22Rv1 (cell line): ENCODE results near the gene CNPY1.

Source experiments
- H3K27ac ChIP-seq: fragments of 450-650 bp; 2 replicates; pipeline ENCODE4 v1.5.1; 2017
- ZFX ChIP-seq: fragments of 450-650 bp; IDR thresholded peaks from 2 replicates; pipeline ENCODE4 v1.6.1; 2017; ENCODE audit warnings: antibody characterized with exemption, borderline replicate concordance
- TF ChIP-seq, protein P1 (sequence below): fragments of 450-650 bp; IDR thresholded peaks from 2 replicates; pipeline ENCODE4 v1.5.1; 2017; ENCODE audit warnings: mild to moderate bottlenecking

The CNPY1 gene

GRCh38 chr7:155453296-155454182, 92.8 kb downstream of the CNPY1 start:
- TF ChIP-seq ZFX: no peak
- TF ChIP-seq, protein P1, sequence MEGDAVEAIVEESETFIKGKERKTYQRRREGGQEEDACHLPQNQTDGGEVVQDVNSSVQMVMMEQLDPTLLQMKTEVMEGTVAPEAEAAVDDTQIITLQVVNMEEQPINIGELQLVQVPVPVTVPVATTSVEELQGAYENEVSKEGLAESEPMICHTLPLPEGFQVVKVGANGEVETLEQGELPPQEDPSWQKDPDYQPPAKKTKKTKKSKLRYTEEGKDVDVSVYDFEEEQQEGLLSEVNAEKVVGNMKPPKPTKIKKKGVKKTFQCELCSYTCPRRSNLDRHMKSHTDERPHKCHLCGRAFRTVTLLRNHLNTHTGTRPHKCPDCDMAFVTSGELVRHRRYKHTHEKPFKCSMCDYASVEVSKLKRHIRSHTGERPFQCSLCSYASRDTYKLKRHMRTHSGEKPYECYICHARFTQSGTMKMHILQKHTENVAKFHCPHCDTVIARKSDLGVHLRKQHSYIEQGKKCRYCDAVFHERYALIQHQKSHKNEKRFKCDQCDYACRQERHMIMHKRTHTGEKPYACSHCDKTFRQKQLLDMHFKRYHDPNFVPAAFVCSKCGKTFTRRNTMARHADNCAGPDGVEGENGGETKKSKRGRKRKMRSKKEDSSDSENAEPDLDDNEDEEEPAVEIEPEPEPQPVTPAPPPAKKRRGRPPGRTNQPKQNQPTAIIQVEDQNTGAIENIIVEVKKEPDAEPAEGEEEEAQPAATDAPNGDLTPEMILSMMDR: no peak

DNA sequence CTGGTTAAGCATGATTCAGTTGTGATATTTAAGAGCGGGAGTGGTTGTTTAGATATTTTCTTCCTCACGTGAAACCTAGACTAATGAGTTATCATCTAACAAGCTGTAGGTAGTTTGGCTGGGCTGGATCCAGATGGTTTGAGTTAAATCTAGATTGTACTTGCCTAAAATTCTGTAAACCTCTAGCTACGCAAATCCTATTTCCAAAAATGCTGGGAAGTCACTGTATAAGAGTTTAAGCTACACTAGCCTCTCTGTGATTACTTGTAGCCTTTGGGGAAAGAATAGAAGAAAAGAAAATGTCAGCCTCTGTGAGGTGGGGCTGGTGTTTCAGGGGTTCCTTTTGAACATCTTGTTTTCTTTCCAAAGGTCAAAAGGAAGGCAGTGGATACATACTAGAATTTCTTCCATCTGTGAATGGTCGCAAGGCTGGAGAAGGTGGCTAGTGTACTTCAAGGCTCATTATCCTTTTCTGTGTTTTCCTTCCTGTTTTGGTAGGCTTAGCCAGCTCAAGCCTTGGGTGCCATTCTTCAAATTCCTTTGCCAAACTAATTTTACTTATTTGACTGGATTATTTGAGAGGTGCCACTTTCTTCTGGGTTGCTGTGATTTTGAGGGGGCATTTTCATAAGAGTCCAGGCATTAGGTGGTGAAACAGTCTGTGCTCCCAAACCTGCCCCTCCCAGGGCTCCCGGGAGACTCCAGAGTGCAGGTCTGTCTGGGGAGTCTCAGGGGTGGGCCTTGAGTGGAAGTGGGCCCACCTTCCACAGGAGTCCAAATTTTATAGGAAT, 93.7 kb downstream of the CNPY1 start:
- TF ChIP-seq, protein P1: no peak
- TF ChIP-seq ZFX: no peak
- no peak overlapping the region for H3K27ac ChIP-seq

More at GRCh38 chr7:155453296-155454182, 92.8 kb downstream of the CNPY1 start:
- H3K27ac ChIP-seq: no peak overlapping the region

DNA sequence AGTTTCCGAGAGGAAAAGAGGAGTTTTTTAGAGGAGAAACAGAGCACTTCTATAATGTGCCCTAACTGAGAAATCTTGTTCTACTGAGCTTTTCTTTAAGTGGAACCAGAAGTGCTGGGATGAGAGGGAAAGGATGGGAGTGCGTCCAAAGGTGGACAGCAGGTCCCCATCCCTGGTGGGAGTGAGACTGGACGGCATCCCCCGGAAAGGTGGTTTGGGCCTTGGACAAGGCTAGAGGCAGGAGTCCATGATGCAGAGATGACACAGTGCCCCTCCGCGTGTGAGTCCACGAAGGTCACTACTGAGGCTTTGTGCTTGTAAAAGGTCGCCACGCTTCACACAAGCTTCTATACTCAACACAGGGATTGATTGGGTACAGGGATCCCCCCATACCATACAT, 94.5 kb downstream of the CNPY1 start:
- H3K27ac ChIP-seq: no peak overlapping the region
- TF ChIP-seq, protein P1: no peak
- no peak for TF ChIP-seq ZFX
